GM19372 (cell line): ENCODE results near the gene DNAJC6.
"Not testable (repeated sequence)": the region's sequence is repeated elsewhere in the genome, so short reads cannot be mapped to it uniquely, and the experiment has no call there.

Experiments used
- ATAC-seq: cut with Tn5 transposase; IDR thresholded peaks from one replicate; pipeline ENCODE4 v1.9.1; 2021; ENCODE audit warnings: mild to moderate bottlenecking, low read depth, moderate library complexity; ENCODE audit not compliant: unreplicated experiment

DNAJC6 gene

GRCh38 chr1:65291818-65292217 is 17.5 kb upstream of the DNAJC6 start:
- not testable (repeated sequence) for ATAC-seq

- no peak for ATAC-seq
Observed at GRCh38 chr1:65292861-65293593, 16.3 kb upstream of the DNAJC6 start.

DNA sequence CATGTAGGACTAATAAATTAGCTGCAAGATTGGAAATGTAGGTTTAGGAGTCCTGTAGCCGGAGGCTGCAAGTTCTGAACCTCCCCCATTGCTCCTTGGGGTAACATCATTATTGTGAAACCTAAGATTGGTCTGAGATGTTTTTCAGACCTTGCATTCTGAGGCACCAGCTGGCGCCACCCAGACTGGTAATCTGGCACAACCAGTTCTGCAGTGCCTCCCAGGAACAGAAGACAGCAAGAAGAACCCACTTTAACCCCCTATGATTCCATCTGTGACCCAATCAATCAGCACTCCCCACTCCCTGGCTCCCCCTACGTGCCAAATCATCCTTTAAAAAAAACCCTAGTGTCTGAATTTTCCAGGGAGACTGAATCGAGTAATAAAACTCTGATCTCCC is 11.6 kb upstream of the DNAJC6 start:
- no peak for ATAC-seq

GRCh38 chr1:65299328-65299727 is 10.0 kb upstream of the DNAJC6 start:
- no peak for ATAC-seq

- no peak for ATAC-seq
Observed at GRCh38 chr1:65308781-65309303, 501 bp upstream of the DNAJC6 start.

GRCh38 chr1:65310078-65310587 is 790 bp downstream of the DNAJC6 start:
- ATAC-seq: no peak

GRCh38 chr1:65311760-65312159 is 2.4 kb downstream of the DNAJC6 start:
- ATAC-seq: no peak

DNA sequence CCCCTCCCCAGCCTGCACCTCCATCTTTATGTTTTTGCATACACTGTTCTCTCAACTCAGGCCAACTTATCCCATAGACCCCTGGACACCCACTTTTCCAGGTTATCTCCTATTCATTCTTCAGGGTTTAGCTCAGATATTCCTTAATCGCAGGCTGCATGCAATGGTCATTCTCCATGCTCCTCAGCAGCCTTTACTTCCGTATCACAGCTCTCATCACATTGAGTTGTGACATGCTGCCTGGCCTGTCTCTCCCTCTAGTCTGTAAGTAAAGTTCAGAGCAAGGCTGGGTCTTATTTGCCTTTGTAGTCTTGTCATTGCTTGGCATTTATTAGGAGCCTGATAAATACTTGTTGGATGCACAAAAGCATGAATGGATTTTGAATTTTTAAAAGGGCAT is 6.9 kb downstream of the DNAJC6 start:
- no peak for ATAC-seq

- ATAC-seq: no peak
Observed at GRCh38 chr1:65317866-65318653, 8.7 kb downstream of the DNAJC6 start.

GRCh38 chr1:65319141-65319540 is 9.8 kb downstream of the DNAJC6 start:
- no peak for ATAC-seq

DNA sequence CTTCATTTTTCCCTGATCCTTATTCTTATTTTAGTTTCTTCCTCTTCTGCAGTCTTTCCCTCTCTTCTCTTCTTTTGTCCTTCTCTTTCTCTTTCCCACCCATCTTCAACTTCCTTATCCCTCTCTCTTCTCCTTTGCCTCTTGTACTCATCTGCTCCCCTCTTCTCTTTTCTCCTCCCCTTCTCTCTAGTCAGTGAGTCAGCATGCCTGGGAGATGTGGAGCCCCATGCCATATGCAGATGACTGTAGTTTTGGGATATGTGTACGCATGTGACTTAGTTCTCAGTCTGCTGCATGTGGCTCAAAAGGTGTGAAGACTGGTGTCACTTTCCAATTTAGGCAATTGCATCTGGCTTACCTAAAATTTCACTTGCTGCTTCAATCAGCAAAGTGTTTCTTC is 10.4 kb downstream of the DNAJC6 start:
- ATAC-seq: no peak

GRCh38 chr1:65321879-65322278 is 12.5 kb downstream of the DNAJC6 start:
- no peak for ATAC-seq

DNA sequence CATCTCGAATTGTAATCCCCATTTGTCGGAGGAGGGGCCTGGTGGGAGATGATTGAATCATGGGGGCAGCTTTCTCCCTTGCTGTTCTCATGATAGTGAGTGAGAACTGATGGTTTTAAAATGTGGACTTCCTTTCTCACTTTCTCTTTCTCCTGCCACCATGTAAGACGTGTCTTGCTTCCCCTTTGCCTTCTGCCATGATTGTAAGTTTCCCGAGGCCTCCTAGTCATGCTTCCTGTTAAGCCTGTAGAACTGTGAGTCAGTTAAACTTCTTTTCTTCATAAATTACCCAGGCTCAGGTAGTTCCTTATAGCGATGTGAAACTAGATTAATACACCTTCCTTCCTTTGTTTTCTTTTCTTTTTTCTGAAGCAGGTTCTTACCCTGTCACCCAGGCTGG is 13.9 kb downstream of the DNAJC6 start:
- ATAC-seq: no peak

DNA sequence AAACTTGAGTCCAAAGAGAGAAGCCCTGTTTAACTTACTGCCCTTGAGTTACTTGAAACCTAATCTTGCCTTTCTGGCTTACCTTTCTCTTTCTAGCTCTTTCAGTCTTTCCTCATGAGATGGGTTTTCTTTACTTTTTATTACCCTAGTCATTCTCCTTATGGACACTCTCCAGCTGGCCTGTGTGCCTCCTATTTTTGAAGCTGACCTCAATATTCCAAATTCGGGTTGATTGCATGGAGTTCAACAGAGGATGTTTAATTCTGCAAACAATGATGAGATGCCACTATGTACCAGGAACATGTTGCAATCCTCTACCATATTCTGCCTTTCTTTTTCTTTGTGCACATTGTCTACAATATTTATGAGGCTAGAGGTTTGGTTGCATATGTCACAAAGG is 20.7 kb downstream of the DNAJC6 start:
- no peak for ATAC-seq

GRCh38 chr1:65330822-65331221 is 21.5 kb downstream of the DNAJC6 start:
- ATAC-seq: no peak

DNA sequence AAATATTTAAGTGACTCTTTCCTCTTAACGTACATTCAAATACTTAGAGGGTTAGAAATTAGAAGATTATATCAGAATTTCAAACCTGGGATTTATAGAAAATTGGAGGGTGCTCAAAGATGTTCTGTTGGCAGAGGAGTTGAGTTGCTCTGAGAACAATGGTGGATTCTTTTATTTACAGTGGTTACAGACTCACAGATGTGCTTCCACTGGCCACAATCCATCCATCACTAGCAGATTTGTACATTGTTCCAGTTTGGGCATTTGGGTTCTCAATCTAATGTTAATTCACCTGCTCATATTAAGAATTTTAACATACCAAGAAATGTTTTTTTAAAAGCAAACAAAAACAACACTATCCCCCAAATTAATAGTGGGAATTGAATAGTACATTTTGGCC is 23.5 kb downstream of the DNAJC6 start:
- ATAC-seq: no peak

GRCh38 chr1:65334081-65334480 is 24.7 kb downstream of the DNAJC6 start:
- ATAC-seq: no peak

GRCh38 chr1:65339866-65340468 is 30.6 kb downstream of the DNAJC6 start:
- no peak for ATAC-seq

DNA sequence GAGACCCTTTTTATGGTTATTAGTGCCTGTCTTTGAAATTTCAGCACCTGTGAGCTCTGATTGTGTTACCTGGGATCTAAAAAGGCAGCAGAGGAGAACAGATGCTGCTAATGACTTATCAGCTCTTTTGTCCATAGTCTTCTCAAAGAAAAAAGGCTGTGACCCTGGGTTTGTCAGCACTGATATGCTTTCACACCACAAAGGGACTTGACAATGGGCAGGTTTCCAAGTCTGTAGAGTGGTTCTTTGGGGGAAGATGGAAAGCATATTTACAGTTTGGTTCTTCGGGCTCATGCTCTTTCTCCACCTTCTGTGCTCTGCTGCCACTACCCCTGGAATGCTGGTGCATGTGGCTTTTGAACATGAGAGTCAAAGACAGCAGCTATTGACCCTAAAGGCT is 32.0 kb downstream of the DNAJC6 start:
- ATAC-seq: no peak

DNA sequence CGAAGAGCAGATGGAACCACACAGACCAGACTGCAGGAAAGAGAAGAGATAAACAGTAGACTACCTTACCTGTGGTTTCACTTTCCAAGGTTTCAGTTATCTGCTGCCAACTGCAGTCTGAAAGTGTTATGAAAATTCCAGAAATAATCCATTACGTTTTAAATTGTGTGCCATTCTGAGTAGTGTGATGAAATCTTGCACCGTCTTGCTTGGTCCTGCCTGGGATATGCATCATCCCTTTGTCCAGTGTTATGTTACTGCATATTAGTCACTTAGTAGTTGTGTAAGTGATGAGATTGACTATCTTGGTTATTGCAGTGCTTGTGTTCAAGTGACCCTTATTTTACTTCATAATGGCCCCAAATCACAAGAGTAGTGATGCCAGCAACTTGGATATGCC is 33.9 kb downstream of the DNAJC6 start:
- no peak for ATAC-seq

GRCh38 chr1:65344171-65344814 is 35.0 kb downstream of the DNAJC6 start:
- ATAC-seq: no peak
